Measurements from ENCODE around the gene SLU7.

Gene SLU7

GRCh38 chr5:160419458-160420330 is 813 bp upstream of the SLU7 start:
- no peak for DNase-seq (ENCODE audit: low read depth in 3 of 3)

GRCh38 chr5:160399402-160400353 is 19.2 kb downstream of the SLU7 start, which contains the start of gene FAM200C:
Gene FAM200C, minus strand, starts transcription at chr5:160400054. Its CDS starts 4,564 bp downstream, at chr5:160395490.
- peak; percentile 46 to 80 (median 48) for DNase-seq (ENCODE audit: low read depth in 3 of 3)

GRCh38 chr5:160398806-160399205 is 20.1 kb downstream of the SLU7 start:
- DNase-seq (ENCODE audit: low read depth in 3 of 3): no peak

- DNase-seq (ENCODE audit: low read depth in 3 of 3): no peak
Observed at GRCh38 chr5:160397492-160397891, 21.4 kb downstream of the SLU7 start.

DNA sequence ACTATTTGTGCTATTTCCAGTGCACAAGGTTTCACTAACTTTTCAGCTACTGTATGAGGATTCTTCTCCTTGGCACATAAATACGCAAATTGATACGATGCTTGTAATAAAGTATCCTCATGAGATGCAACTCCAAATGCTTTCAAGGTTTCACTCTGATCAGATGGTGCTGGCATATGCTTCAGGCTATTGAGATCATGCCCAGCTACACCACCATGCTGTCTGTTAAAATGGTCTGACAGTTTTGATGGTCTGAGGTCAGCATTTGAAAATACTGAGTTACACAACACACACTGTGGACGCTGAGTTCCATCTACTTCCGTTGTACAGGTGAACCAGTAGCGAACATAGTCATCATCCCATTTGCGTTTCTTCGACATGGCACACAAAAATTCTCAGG is 23.8 kb downstream of the SLU7 start:
- no peak for DNase-seq (ENCODE audit: low read depth in 3 of 3)

GRCh38 chr5:160390787-160391696 is 27.8 kb downstream of the SLU7 start:
- no peak for DNase-seq (ENCODE audit: low read depth in 3 of 3)

- no peak for DNase-seq (ENCODE audit: low read depth in 3 of 3)
Observed at GRCh38 chr5:160387445-160387844, 31.4 kb downstream of the SLU7 start.

GRCh38 chr5:160385496-160385895 is 33.4 kb downstream of the SLU7 start:
- DNase-seq (ENCODE audit: low read depth in 3 of 3): no peak

DNA sequence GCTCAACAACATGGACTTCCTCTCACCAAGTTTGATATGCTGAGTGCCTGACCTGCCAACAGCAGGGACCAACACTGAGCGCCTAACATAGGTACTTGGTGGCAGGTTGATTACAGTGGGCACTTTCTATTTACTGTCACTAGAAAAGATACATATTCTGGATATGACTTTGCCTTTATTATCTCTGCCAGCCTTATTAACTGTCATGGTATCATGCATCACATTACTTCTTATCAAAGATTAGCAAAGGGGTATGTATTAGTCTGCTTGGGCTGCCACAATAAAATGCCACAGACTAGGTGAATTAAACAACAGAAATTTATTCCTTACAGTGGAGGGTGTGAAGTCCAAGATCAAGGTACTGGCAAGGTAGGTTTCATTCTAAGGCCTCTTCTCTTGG is 34.2 kb downstream of the SLU7 start:
- DNase-seq (ENCODE audit: low read depth in 3 of 3): no peak

DNA sequence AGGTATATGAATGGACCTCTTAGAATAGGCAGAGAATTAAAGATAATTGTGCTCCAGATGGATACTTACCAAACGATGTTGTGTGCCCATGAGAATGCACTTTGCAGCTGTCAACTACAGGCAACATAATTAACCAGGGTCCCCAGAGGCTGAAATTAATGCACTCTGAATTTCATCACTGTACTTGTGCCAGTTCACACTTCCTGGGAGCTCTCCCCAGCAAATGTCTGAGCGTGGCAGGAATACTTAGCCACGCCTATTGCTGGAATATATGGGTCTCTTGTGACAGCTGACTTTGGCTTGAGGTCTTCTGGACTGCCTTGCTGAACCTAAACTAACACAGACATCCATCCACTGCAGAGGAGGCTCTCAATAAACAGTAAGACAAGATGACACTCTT is 36.5 kb downstream of the SLU7 start:
- no peak for DNase-seq (ENCODE audit: low read depth in 3 of 3)

DNA sequence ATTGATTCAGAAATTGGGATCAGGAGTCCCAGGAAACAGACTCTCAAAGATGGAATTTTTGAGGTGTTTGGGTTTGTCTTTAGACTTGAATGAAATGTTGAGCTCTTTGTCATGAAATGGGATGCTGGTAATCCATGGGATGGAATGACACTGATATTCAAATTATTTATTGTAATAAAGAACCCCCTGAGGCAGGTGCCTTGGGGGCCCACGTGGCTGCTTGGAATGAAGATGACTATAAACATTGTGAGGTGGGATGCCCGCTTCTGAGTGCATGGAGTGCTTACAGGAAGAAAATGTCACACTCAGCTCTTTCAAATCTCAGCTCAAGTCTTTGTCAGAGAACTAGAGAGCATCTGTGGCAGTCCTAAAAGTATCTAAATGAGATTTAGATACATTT is 38.8 kb downstream of the SLU7 start:
- DNase-seq (ENCODE audit: low read depth in 3 of 3): no peak

- DNase-seq (ENCODE audit: low read depth in 3 of 3): no peak
Observed at GRCh38 chr5:160379511-160379910, 39.4 kb downstream of the SLU7 start.

DNA sequence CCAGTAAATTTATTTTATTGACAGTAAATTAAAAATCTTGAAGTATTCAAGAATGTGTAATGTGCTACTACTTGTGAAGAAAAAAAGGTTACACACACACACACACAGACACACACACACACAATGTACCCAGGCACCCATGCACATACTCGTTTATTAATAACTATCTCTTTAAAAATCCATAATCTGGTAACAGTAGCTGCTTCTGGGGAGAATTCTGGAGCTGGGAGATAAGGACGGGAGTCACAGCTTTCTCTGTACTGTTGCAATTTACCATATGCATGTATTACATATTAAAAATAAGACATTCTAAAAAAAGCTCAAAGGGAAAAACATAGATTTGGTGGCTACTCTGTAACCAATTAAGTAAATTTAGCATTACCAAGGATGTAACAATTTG is 40.6 kb downstream of the SLU7 start:
- DNase-seq (ENCODE audit: low read depth in 3 of 3): no peak

DNA sequence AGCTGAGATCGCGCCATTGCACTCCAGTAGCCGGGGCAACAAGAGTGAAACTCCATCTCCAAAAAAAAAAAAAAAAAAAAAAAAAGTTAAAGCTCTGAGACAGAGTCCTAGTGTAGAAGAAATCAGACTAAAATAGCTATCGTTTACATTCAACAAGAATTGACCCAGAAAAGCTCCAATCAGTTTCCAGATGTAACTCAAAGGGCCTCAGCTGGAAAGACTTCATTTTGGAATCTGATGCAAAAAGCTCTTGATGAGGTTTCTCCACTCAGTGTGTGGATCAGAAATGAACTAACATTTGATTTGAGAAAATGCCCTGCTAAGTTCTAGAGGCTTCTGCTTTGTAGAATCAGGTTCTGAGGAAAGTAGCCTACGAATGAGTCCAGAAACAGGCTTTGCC is 41.2 kb downstream of the SLU7 start:
- no peak for DNase-seq (ENCODE audit: low read depth in 3 of 3)

- no peak for DNase-seq (ENCODE audit: low read depth in 3 of 3)
Observed at GRCh38 chr5:160376416-160376815, 42.5 kb downstream of the SLU7 start.

GRCh38 chr5:160375701-160376100 is 43.2 kb downstream of the SLU7 start:
- no peak for DNase-seq (ENCODE audit: low read depth in 3 of 3)

GRCh38 chr5:160375166-160375565 is 43.7 kb downstream of the SLU7 start:
- no peak for DNase-seq (ENCODE audit: low read depth in 3 of 3)

- DNase-seq (ENCODE audit: low read depth in 3 of 3): no peak
Observed at GRCh38 chr5:160371294-160371693, 47.6 kb downstream of the SLU7 start.

DNA sequence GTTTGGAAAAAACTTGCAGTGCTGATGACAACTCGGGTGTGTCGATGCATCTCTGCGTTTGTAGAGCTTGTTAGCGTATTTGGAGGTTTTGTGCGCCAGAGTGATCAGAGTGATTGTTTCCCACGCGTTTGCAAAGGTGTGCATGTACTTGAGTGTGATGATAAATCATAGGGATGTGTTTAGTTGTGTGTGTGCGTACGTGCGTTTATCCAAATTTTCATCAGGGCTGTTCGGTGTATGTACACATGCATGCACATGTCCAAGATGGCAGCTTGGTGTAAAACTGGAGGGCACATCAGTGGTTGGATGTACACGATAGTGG is 48.2 kb downstream of the SLU7 start:
- DNase-seq (ENCODE audit: low read depth in 3 of 3): no peak

DNA sequence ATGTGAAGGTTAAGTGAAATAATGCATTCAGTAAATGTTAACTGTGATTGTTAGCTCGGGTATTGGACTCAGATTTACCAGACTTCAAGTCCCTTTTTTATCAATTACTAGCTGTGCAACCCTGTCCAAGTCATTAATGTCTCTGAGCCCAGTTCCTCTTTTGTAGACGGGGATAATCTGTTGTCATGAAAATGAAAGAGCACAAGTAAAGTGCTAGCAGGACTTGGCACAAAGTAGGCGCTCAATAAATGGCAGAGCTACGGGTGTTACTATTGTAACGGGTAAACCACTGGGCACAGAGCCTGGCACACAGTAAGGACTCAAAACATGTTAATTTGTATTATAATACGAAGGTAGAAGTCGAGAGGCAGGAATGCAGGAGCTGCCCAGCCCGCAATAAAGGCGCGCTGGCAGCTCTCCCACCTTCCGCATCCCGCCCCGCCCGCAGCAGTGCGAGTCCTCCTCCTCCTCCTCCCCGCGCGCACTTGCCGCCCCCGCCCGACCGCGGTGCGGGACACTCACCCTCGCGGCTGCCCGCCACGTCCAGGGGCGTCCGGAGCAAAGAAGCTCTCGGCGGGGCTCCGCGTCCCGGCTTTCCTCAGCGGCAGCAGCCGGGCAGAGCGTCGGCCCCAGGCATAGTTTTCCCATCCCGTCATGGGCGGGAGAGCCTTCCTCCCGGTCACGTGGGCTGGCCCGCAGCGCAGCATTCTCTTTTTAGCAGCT is 48.7 kb downstream of the SLU7 start, which contains the start of gene C1QTNF2:
C1QTNF2 (minus strand) TSS at position 637 of the 723 bp plus-strand sequence. CDS start 15,615 bp downstream, outside the sequence.
- no peak for DNase-seq (ENCODE audit: low read depth in 3 of 3)

- no peak for DNase-seq (ENCODE audit: low read depth in 3 of 3)
Observed at GRCh38 chr5:160367885-160368284, 51.0 kb downstream of the SLU7 start.

Data from stimulated activated CD4-positive, alpha-beta T cell treated with anti-CD3 and anti-CD28 coated beads, TNF-alpha, amount 100 ng/mL, for 24 hours (primary cell).